Activated T-cell treated with anti-CD3 and anti-CD28 coated beads for 48 hours (primary cell): ENCODE measurements around the gene NUDT5.
"Not testable (repeated sequence)": the region's sequence is repeated elsewhere in the genome, so short reads cannot be mapped to it uniquely, and the experiment has no call there.

Experiments
- DNase-seq: peaks from one replicate; pipeline ENCODE4 v3.0.0-alpha.2; 2020; ENCODE audit warnings: low read depth

NUDT5 gene

DNA sequence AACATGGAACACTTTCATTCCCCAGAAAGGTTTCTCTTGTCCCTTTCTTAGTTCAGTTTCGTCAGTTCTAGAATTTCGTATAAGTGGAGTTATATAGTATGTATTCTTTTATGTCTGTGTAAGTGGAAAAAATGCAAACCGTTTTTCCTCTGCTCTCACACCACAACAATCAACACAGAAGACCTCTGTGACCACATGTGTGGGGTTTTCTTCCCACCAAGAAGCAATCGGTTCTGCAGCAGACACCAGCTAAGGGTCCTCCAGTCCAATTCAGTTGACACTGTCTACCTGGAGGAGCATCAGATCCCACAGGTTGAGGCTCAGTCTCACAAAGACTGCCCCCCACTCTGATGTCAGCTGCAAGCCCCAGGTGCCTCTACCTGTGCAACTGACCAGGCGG, 6.5 kb upstream of the NUDT5 start:
- no peak for DNase-seq

DNA sequence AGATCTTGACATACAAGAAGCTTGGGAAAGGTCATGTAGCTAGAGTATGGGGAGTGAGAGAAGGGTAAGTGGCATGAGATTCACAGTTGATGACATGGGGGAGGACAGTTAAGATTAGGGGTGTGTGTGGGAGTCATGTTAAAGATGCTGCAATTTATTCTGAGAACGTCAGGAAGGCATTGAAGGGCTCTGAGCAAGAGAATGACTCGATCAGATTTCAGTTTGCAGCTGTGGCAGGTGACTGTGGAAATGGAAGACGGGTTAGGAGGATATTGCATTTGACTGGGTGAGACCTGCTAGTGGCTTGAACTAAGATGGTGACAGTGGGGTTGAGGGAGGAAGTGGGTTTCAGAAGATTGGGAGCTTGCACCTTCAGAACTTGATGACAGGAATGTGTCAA, 5.9 kb upstream of the NUDT5 start:
- no peak for DNase-seq

DNA sequence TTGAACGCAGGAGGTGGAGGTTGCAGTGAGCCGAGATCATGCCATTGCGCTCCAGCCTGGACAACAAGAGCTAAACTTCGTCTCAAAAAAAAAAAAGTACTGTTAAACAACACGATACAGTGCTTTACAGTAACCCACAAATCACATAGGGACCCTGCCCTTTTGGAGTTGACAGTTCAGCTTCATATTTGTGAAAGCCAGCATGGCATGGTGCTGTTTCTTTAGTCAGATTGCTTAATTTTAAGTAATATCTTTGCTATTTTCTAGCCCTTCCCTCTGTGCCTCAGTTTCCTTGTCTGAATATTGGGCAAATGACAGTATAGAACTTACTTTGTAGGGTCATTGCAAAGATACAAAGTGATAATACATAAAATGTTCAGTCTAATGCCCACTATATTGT, 5.2 kb upstream of the NUDT5 start:
- no peak for DNase-seq

- no peak for DNase-seq
Measured at GRCh38 chr10:12198156-12198555, 2.5 kb upstream of the NUDT5 start.

GRCh38 chr10:12196531-12197211, 980 bp upstream of the NUDT5 start:
- DNase-seq: no peak

DNA sequence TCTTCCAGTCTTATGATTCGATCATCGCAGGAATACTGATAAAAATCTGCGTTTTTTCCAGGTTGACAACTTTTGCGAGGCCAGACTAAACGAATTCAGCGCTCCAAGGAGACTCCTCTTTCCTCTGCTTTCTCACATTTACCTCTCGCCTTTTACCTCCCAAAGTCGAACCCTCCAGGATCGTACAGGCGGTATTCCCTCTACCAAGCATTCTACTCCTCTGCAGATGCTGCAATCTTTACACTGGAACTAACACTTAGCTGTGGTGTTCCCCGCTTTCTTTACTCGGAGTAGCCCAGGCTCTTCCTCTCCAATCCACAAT, 449 bp downstream of the NUDT5 start:
- DNase-seq: no peak

GRCh38 chr10:12194752-12195271, 879 bp downstream of the NUDT5 start:
- no peak for DNase-seq

- no peak for DNase-seq
Measured at GRCh38 chr10:12193193-12193592, 2.5 kb downstream of the NUDT5 start.

GRCh38 chr10:12191715-12192114, 4.0 kb downstream of the NUDT5 start:
- no peak for DNase-seq

DNA sequence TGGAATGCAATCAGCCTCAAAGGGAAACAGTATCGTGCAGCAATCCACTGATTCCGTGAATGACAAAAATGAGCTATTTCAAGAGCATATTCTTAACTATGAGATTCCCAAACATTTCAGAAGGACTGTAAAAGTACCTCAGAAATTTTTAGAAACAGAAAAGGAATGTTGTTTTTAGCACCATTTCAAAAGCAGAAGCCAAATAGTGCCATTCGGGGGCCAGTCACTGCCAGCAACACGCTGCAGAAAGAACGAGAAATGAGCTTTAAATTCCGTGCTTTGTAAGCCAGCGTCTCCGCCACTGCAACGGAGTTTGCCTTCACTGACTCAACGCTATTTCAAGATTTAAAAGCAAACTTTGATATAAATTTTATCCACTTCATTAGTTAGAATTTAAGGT, 6.3 kb downstream of the NUDT5 start:
- DNase-seq: no peak

- no peak for DNase-seq
Measured at GRCh38 chr10:12188656-12189055, 7.0 kb downstream of the NUDT5 start.

DNA sequence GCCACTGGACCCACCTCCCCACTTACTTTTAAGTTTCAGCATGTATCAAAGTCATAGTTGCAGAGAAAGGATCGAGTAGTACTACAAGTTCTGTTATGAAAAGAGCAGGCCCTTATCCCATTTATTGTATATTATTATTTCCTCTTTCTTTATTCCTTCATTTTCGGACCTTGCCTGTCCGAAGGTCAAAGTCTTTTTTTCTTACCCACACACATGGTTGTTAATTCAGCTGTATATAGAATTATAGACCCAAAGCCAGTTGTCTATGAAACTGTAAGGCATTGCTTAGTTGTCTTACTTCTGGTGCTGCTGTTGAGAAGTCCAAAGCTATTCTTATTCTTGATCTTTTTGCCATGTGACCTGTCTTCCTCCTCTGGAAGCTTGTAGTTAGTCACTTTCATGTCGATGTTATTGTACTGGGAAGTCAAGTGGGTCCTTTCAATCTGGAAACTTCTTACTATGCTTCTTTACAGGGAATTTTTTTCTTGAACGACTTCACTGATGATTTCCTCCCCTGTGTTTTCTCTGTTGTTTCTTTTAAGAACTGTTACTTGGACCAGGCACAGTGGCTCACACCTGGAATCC, 8.3 kb downstream of the NUDT5 start:
- DNase-seq: no peak

DNA sequence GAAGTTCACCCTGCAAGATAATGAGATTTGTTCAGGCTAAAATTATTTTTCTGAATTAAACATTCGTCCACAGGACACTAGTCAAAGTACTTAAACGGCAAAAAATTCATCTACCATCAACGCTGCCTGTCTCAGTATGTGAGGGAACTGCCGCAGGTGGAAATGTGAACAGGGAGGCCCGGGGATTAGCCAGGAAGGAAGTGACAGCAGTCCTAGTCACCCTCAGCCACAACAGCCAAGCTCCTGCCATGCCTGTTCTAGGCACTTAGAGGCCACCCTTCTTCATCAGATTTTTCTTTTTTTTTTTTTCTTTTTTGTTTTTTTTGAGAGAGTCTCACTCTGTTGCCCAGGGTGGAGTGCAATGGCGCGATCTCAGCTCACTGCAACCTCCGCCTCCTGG, 9.4 kb downstream of the NUDT5 start:
- DNase-seq: no peak

DNA sequence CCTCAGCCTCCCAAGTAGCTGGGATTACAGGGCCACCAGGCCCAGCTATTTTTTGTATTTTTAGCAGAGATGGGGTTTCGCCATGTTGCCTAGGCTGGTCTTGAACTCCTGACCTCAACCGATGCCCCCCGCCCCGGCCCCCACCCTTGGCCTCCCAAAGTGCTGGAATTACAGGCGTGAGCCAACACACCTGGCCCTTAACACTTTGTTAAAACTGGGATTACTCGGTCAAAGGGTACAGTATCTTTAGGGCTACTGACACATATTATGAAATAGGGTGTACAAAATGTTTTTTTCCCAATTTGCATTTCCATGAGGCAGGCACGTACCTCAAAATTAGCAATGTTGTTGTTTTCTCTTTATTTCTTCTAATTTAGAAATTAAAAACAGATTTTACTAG, 11.5 kb downstream of the NUDT5 start:
- no peak for DNase-seq

DNA sequence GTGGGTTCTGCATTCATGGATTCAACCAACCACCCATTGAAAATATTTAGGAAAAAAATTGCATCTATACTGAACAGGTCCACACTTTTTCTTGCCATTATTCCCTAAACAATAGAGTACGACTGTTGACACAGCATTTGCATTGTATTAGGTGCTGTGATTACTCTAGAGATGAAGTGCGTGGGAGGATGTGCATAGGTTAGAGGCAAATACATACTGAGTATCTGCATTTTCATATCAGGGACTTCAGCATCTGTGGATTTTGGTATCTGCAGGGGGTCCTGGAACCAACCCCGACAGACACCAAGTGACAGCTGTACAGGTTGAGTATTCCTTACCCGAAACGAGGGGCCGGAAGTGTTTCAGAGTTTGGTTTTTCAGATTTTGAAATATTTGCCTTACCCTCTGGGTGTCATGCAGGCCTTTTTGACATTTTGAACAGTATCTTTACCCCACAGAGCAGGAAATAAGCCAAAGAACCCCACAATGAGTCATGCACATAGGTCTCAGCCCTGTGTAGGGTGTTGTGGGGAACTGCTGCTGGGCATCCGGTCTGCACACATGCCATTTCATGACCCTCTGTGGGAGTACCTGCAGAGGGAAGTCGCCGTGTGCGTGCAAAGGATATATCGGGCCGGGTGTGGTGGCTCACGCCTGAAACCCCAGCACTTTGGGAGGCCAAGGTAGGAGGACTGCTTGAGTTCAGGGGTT, 14.5 kb downstream of the NUDT5 start:
- DNase-seq: peak; percentile 55

GRCh38 chr10:12180221-12180974, 15.3 kb downstream of the NUDT5 start:
- DNase-seq: no peak

DNA sequence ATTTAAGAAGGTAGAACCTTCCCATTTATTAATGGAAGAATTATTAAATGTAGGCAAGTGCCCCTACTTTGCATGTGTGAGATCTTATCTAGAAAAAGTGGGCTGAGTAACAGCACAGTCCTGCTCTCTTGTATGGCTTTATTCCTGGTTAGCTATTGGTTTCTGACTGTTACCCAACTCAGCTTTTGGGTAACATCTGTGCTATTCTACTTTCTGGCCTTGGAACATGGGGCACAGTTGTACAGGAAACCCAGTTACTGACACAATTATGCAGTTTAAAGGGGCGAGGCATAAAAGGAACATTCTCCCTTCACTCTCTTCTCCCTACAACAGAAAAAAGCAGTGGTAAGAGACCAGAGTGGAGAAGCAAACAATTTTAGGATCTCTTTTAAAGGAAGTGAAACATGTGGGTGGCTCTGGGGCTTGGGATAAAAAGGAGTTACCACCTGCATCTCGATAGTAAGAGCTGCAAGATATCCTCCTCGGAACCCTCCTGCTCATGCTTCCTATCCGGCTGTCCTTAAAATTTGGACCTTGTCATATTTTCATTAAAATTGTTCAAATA, 16.0 kb downstream of the NUDT5 start:
- DNase-seq: no peak

DNA sequence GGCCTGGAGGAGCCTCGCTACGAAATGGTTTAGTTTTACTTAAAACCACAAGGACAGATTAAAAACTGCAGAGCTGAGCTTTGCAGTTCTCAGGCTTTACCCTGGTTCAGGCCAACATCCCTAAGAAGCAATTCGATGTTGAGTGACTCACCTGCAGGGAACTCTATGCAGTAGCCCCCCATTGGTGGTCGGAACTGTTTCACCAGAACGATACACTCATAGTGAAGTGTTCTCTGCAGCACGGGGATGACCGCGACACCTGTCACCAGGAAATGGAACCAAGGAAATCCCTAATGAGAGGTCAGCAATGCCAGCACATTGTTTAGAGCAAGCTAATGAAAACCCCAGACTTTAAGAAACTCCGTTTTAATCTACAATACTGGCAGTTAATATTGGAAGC, 18.0 kb downstream of the NUDT5 start:
- DNase-seq: no peak

DNA sequence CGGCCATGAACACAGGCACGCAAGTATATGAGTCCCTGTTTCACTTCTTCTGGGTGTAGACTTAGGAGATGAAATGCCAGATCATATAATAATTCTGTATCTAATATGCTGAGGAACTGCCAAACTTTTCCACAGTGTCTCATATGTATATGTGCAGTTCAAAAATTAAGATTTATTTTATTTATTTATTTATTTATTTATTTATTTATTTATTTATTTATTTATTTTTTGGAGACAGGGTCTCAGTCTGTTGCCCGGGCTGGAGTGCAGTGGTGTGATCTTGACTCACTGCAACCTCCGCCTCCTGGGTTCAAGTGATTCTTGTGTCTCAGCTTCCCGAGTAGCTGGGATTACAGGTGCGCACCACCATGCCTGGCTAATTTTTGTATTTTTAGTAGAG, 24.2 kb downstream of the NUDT5 start:
- DNase-seq: not testable (repeated sequence)

- DNase-seq: no peak
Measured at GRCh38 chr10:12165999-12166775, 29.5 kb downstream of the NUDT5 start.

DNA sequence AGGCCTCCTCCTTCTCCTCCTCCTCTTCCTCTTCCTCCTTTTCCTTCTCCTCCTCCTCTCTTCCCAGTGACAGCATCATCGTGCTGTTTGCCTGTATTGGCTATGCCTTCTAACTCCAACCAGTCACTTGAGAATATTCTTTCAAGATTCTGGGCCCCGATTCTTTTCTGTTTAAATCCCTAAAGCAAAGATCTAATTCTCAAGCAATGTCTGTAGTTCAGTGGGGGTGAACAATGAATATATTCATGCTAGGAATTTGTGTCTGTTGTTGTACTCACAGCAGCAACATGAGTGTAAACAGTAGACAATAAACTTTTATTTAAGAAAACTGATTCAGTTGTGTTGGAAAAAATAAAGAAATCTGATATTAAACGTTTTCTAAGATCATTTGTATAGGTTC, 30.7 kb downstream of the NUDT5 start:
- no peak for DNase-seq

DNA sequence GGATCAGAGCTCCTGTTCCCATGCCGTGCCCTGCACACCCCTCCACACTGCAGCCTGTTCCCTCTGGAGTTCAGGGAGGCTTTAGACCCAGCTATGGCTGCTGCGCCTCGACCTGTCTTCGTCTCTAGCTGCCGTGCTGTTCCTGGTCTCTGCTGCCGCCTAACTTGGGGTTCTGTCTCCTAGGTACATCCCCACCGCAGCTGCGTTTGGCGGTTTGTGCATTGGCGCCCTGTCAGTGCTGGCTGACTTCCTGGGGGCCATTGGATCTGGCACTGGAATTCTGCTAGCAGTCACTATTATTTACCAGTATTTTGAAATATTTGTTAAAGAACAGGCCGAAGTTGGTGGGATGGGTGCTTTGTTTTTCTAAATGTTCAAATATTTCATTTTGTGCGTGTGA, 31.6 kb downstream of the NUDT5 start:
- DNase-seq: no peak
